Frontal cortex (tissue), 4 donors: ENCODE data around the gene VMP1. TPM values are rescaled to one million over a fixed set of nuclear protein-coding genes. Genes with fewer than 3 reads are reported as not detected.
A peak's percentile ranks its signal among the peaks of the same experiment; 100 is the strongest.
"Not testable (repeated sequence)": the region's sequence is repeated elsewhere in the genome, so short reads cannot be mapped to it uniquely, and the experiment has no call there.

Experiments used
- DNase-seq, 2 donors: peaks; one replicate each; pipeline ENCODE4 v3.0.0; 2012; ENCODE audit warnings: low spot score in 2 of 2
- FAIRE-seq: peaks from 2 replicates; lab custom pipeline; 2012; peaks lifted over from hg19 to GRCh38; lab: Jason Lieb, UNC
- total RNA-seq: library from RNA; depleted of rRNA; stranded (reverse); fragments of >200 nt; gene quantifications from one replicate; pipeline ENCODE4 v1.2.3, GENCODE V29; 2014
- donor health status: control.
- donor health status: control.
- donor health status: control.

The VMP1 gene
- total RNA-seq, 1 donor from 2014 or later, result 241 TPM

- DNase-seq, result no peak
- no peak for FAIRE-seq
Measured at GRCh38 chr17:59830007-59830630, 122.7 kb downstream of the VMP1 start.

GRCh38 chr17:59830846-59831486 is 123.5 kb downstream of the VMP1 start:
- FAIRE-seq (no peak), DNase-seq (no peak)

- FAIRE-seq, result no peak
Measured at GRCh38 chr17:59832883-59833379, 125.5 kb downstream of the VMP1 start.

GRCh38 chr17:59837308-59838051 is 130.0 kb downstream of the VMP1 start:
- FAIRE-seq, result no peak
- peak in 1 of 2 donors; percentile 14 for DNase-seq

More at GRCh38 chr17:59832883-59833379, 125.5 kb downstream of the VMP1 start:
- no peak for DNase-seq

- DNase-seq, result no peak
- no peak for FAIRE-seq
Measured at GRCh38 chr17:59838052-59838916, 130.8 kb downstream of the VMP1 start.

GRCh38 chr17:59839651-59840328 is 132.3 kb downstream of the VMP1 start:
- no peak for FAIRE-seq
- no peak for DNase-seq

GRCh38 chr17:59840329-59841090 is 133.1 kb downstream of the VMP1 start:
- no peak for FAIRE-seq
- no peak for DNase-seq

GRCh38 chr17:59841091-59841881 is 133.8 kb downstream of the VMP1 start:
- not testable (repeated sequence) for DNase-seq, FAIRE-seq

GRCh38 chr17:59841882-59842263 is 134.4 kb downstream of the VMP1 start:
- not testable (repeated sequence) for DNase-seq, FAIRE-seq

GRCh38 chr17:59842901-59843652 is 135.6 kb downstream of the VMP1 start:
- no peak for FAIRE-seq
- no peak for DNase-seq

GRCh38 chr17:59844884-59845594 is 137.6 kb downstream of the VMP1 start:
- FAIRE-seq, result no peak
- DNase-seq, result no peak

- FAIRE-seq, result no peak
- DNase-seq, result no peak
Measured at GRCh38 chr17:59845595-59846393, 138.3 kb downstream of the VMP1 start.

GRCh38 chr17:59846394-59847165 is 139.1 kb downstream of the VMP1 start:
- DNase-seq (no peak), FAIRE-seq (no peak)

- DNase-seq (no peak), FAIRE-seq (no peak)
Measured at GRCh38 chr17:59848385-59848668, 140.9 kb downstream of the VMP1 start.

GRCh38 chr17:59848778-59849177 is 141.3 kb downstream of the VMP1 start:
- FAIRE-seq, result no peak
- no peak for DNase-seq
